Heart left ventricle (tissue), 13 donors: ENCODE measurements around the gene SIL1.

Experiments
- POLR2A ChIP-seq, 2 donors: fragments of 450-650 bp; IDR thresholded peaks; one replicate each; pipeline ENCODE4 v1.6.1; 2017; ENCODE audit warnings: antibody characterized with exemption in 2 of 2, mild to moderate bottlenecking in 2 of 2, moderate library complexity in 2 of 2
- TF ChIP-seq, protein P1 (sequence below), 12 donors: fragments of 200-600 bp; sonication (generic) in 4 of 12; IDR thresholded peaks; one replicate each; pipeline versions ENCODE4 v1.5.0 to v1.8.0; 2018 to 2022; ENCODE audit warnings: antibody characterized with exemption in 12 of 12, mild to moderate bottlenecking in 5 of 12
- donor health status: ischemic (EF 13 %, LVEDD 7.1; RV severe dilation, severe dysfunction).
- donor health status: DM: no; HTN: yes; CAD: no.
- donor health status: DM: no; HTN: no; CAD: no.
- donor health status: ischemic (EF 25% LVEDD 6.9; RV normal size, moderate dysfunction).
- donor health status: ischemic (EF 25% LVEDD 5.7; RV mildly dilated, moderate dysfunction).
- donor health status: ischemic (EF 35%, LVEDD 5.7; RV mildly dilated, moderate dysfunction).
- donor health status: nonischemic (EF 11% LVEDD 7.7; RV severe dilation, severe dysfunction).
- donor health status: DM: yes; HTN: yes; CAD: no.
- donor health status: PGD.
- donor health status: ischemic (EF 29% LVEDD 5.4; RV normal size, mild dysfunction).
- donor health status: nonischemic (EF 23%, LVEDD 6.1; RV moderate dilation, normal function).

- TF ChIP-seq, protein P1, sequence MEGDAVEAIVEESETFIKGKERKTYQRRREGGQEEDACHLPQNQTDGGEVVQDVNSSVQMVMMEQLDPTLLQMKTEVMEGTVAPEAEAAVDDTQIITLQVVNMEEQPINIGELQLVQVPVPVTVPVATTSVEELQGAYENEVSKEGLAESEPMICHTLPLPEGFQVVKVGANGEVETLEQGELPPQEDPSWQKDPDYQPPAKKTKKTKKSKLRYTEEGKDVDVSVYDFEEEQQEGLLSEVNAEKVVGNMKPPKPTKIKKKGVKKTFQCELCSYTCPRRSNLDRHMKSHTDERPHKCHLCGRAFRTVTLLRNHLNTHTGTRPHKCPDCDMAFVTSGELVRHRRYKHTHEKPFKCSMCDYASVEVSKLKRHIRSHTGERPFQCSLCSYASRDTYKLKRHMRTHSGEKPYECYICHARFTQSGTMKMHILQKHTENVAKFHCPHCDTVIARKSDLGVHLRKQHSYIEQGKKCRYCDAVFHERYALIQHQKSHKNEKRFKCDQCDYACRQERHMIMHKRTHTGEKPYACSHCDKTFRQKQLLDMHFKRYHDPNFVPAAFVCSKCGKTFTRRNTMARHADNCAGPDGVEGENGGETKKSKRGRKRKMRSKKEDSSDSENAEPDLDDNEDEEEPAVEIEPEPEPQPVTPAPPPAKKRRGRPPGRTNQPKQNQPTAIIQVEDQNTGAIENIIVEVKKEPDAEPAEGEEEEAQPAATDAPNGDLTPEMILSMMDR (IDR thresholded peaks at IDR 0.05) = no peak
- TF ChIP-seq POLR2A (IDR thresholded peaks at IDR 0.05) = no peak
Measured at GRCh38 chr5:138898742-138899141, 299.4 kb downstream of the SIL1 start.
